GM15510 (cell line): ENCODE data around the gene MLXIPL.

Source experiments
- POLR2A ChIP-seq: IDR thresholded peaks from 3 replicates; pipeline ENCODE4 v1.6.1; 2011; ENCODE audit warnings: borderline replicate concordance; ENCODE audit not compliant: insufficient read length; ENCODE audit errors: extremely low read depth

The MLXIPL gene

DNA sequence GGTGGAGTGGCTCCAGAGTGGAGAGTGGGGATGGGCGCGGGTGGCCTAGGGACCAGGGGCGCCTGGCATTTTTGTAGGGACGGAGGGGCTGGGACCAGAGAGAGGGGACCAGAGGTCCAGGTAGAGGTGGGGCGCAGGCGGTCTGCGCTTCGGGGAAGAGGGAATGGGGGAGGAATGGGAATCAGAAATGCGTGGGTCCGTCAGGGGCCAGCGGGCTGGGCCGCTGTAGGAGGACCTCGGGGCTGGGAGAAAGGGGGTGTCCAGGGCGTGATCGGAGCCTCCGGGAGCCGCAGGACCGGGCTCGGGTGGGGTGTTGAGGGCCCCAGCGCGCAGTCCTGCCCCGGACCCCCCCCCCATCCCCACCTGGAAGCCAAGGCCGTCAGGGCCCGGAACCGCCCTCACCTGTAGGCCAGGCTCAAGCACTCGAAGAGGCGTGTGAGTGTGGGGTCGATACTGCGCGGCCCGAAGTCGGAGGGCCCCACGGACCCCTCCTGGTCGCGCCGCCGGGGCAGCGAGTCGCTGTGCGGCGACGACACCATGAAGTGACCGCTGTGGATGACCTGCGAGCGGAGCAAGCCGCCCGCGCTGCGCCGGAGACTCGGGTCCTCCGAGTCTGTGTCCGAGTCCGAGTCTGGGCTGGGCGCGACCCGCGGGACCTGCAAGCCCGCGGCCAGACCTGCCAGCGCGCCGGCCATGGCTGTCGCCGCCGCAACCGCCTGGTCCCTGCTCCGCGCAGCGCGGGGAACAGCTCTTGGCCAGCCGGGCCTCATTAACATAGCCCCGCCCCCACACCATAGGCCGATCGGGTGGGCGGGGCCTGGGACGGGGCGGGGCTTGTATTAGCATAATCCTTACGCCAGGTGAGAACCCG is at the start of gene MLXIPL:
TSS of gene MLXIPL (minus strand) at position 725 of the 871 bp plus-strand sequence. CDS start at position 695, 30 bp downstream.
- TF ChIP-seq POLR2A: no peak

DNA sequence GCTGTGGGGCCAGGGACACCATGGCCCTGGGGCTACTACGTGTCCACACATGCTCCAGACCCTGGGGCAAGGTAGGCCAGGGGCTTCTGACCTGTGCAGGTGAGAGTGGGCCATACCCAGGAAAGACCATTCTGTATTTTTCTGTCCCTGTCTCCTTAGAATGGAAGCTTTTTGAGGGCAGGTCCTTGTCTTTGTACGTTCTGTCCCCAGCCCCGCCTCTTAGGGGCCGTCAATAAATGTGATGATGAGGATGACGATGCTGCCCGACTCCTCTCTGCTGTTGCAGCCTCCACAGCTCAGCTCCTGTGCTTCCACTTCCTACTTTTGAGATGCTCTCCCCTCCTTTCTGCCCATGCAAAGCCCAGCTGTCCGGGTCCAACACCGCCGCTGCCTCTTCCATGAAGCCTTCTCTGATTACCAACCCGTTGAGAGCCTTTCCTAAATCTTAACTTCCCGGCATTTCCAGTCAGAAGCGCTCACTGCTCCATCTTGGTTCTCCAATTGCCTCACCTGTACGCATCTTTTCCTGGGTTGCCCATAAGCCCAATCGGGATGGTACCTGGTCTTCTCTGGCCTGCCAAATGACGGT is 47.6 kb upstream of the MLXIPL start:
- no peak for TF ChIP-seq POLR2A

GRCh38 chr7:73671322-73671661 is 47.0 kb upstream of the MLXIPL start:
- no peak for TF ChIP-seq POLR2A

GRCh38 chr7:73669858-73670385 is 45.6 kb upstream of the MLXIPL start:
- no peak for TF ChIP-seq POLR2A

GRCh38 chr7:73669288-73669701 is 45.0 kb upstream of the MLXIPL start:
- TF ChIP-seq POLR2A: no peak

GRCh38 chr7:73668886-73669230 is 44.5 kb upstream of the MLXIPL start:
- no peak for TF ChIP-seq POLR2A

DNA sequence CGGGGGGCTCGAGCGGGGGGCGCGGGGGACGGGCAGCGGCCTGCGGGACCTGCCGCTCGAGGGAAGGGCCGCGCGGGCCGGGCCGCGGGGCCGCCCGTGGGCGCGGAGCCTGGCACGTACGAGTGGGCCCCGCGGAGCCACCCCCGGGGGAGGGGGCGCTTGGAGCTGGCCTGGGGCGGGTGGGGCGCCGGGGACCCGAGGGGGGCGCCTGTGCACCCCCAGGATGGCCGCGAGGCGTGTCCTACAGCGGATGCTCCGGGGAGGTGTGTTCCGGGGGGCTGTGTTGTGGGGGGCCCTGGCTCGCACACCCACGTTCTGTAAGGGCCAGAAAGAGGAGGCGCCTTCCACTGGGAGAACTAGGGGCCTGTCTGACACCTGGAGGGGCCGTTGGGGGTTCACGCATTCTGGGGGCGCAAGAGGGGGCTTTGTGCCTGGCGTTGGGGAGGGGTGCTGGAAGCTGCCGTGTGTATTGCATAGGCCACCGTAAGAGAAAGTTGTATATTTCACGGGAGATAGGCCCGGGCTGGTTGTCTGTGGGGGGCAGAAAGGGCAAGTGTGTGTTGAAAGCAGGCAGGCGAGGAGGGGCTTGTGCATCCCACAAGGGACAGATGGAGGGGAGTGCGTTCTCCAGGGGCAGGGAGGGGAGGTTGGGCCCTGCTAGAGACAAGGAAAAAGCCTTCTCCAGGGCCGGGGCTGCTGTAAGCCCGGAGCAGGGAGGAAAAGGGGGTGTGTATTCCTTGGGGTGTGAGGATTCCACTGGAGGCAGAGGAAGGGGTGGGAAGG is 44.0 kb upstream of the MLXIPL start:
- no peak for TF ChIP-seq POLR2A

GRCh38 chr7:73667344-73668102 is 43.2 kb upstream of the MLXIPL start, which contains the start of gene VPS37D:
VPS37D (plus strand) TSS chr7:73667831; CDS start chr7:73667959, 128 bp downstream.
- peak; percentile 20 for TF ChIP-seq POLR2A

DNA sequence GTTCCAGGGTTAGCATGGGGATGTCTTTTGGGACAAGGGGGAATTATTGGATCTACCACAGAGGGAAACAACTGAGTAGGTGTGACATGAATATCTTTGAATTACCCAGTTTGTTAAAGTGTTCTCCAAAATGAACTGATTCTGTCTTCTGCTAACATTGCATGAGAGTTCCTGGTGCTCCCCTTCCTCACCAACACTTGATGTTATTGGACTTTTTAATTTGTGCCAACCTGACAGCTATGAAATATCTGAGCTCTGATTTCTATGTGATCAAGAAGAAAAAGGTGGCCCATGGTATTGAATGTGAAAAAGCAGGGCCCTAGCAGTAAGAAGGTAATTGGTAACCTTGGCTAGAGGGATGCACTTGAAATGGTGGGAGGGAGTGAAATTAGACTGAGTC is 38.7 kb upstream of the MLXIPL start:
- TF ChIP-seq POLR2A: no peak

DNA sequence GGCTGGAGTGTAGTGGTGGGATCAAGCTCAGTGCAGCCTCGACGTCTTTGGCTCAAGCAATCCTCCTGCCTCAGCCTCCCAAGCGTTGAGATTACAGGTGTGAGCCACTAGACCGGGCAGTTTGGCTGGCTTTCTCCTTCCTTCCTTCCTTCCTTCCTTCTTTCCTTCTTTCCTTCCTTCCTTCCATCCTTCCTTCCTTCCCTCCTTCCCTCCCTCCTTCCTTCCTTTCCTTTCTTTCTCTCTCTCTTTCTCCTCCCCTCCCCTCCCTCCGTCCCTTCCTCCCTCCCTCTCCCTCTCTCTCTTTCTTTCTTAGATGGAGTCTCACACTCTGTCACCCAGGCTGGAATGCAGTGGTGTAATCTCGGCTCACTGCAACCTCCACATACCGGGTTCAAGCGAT is 35.7 kb upstream of the MLXIPL start:
- TF ChIP-seq POLR2A: no peak

GRCh38 chr7:73652541-73652949 is 28.2 kb upstream of the MLXIPL start:
- TF ChIP-seq POLR2A: no peak

DNA sequence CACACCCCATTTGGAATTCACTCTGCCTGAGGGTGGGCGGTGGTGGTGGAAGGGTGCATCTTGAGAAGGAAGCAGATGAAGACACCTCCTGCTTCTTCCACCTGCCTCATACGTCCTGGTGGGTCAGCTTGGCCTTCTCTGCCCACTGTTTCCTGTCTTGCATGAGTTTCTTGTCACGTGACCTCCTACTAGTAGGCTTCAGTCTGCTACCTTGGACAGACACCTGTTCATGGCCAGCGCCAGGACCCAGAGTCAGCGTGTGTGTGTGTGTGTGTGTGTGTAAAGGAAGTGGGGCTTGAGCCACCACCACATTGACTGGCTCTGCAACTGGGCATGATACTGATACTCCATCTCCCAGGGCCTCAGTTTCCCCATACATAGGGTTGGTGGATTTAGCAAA is 26.2 kb upstream of the MLXIPL start:
- no peak for TF ChIP-seq POLR2A

DNA sequence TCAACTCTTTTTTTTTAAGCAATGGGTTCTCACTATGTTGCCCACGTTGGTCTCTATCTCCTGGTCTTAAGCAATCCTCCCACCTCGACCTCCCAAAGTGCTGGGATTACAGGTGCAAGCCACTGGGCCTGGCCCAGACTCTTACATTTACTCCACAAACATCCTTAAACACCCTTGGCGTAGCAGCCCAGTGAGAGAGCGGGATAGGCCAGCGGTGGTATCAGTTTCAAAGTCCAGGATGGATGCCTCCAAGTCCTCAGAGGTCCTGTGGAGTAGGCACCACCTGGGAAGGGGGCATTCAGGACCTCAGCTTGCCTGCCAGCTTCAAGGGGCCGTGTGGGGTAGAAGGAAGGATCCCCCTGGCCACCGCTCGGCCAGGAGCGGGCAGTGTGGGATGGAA is 25.3 kb upstream of the MLXIPL start:
- no peak for TF ChIP-seq POLR2A

DNA sequence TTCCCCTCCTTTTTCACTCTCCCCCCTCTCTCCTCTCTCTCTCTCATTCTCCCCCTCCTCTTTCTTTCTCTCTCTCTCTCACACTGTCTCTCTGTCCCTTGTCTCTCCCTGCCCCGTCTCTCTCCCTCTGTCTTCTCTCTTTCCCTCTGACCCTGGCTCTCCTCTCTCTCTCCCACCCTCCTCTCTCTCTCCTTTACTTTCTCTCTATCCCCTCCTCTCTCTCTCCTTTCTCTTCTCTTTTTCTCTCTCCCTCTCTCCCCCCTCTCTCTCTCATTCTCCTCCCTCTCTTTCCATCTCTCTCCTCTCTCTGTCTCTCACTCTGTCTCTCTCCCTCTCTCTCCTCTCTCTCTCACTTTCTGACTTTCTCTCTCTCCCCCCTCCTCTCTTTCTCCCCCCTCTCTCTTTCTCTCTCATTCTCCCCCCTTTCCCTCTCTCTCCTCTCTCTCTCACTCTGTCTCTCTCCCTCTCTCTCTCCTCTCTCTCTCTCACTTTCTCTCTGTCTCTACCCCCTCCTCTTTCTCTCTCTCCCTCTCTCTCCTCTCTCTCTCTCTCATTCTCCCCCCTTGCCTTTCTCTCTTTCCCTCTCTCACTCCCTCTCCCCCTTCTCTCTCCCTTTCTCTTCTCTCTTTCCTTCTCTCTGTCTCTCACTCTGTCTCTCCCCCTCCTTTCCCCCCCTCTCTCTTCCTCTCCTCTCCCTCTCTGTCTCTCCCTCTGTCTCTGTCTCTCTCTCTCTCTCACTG is 24.4 kb upstream of the MLXIPL start:
- TF ChIP-seq POLR2A: no peak
